Neural crest cell (in vitro differentiated cells): ENCODE measurements around the gene EED. TPM values are rescaled to one million over a fixed set of nuclear protein-coding genes. Genes with fewer than 3 reads are reported as not detected.

Experiments used
- DNase-seq: peaks from one replicate; pipeline ENCODE4 v3.0.0; 2021; ENCODE audit warnings: low read depth, mixed read lengths, low spot score
- H3K27ac Mint-ChIP-seq: one replicate; pipeline ENCODE4 v1.8.0; 2021; ENCODE audit warnings: mild to moderate bottlenecking, mixed read lengths; ENCODE audit not compliant: unreplicated experiment
- H3K27me3 Mint-ChIP-seq: 2 replicates; pipeline ENCODE4 v1.8.0; 2021; ENCODE audit warnings: low read depth, mild to moderate bottlenecking, mixed read lengths
- H3K36me3 Mint-ChIP-seq: 2 replicates; pipeline ENCODE4 v1.8.0; 2021; ENCODE audit warnings: low read depth, mild to moderate bottlenecking, mixed read lengths
- H3K4me1 Mint-ChIP-seq: 2 replicates; pipeline ENCODE4 v1.8.0; 2021; ENCODE audit warnings: mixed read lengths
- H3K4me3 Mint-ChIP-seq: one replicate; pipeline ENCODE4 v1.8.0; 2021; ENCODE audit warnings: mild to moderate bottlenecking, mixed read lengths
- H3K9me3 Mint-ChIP-seq: 2 replicates; pipeline ENCODE4 v1.8.0; 2021; ENCODE audit warnings: mixed read lengths
- CTCF ChIP-seq: fragments of 200-600 bp; sonication (generic); conservative IDR thresholded peaks from 2 replicates; pipeline ENCODE4 v1.5.0; 2021; ENCODE audit warnings: antibody characterized with exemption, mild to moderate bottlenecking
- long read RNA-seq: library from polyadenylated mRNA; unstranded; transcript quantifications from one replicate; pipeline ENCODE4 v2.0.0, GENCODE V29; 2020
- total RNA-seq: library from RNA; stranded (reverse); gene quantifications from 2 replicates; pipeline ENCODE4 v1.2.1, GENCODE V29; 2021

The EED gene
- 39.2 and 41.8 TPM in 2 replicates for total RNA-seq
- long read RNA-seq, transcript EED-201 (12 exons, 2,223 nt): major isoform, 63 of 86 reads
- long read RNA-seq, transcript EED-203 (13 exons, 1,696 nt): minor isoform, 6 of 86 reads
- long read RNA-seq, partial matches to known transcripts: 2 of 86 reads
- long read RNA-seq, other reads (novel, unspliced or antisense): 11 of 86 reads

GRCh38 chr11:86244522-86245368, at the start of gene EED:
Gene EED, plus strand, starts transcription at chr11:86244753. Its CDS starts 477 bp downstream, at chr11:86245230.
- peak; percentile 91 for DNase-seq
- Mint-ChIP-seq H3K4me1 (peaks cover 21% of the 10 kb centered on the region), H3K4me3 (no peak within 1 kb of the TSS), H3K36me3 (no peaks in the 10 kb centered on the region), H3K27me3 (peaks cover 25% of the 10 kb centered on the region), H3K27ac (no peak within 1 kb of the TSS), H3K9me3 (no peaks in the 10 kb centered on the region)
- no peak for TF ChIP-seq CTCF

- Mint-ChIP-seq H3K27ac (no peak overlapping the region), H3K36me3 (no peaks in the 10 kb centered on the region), H3K9me3 (no peaks in the 10 kb centered on the region), H3K4me1 (peaks cover 6% of the 10 kb centered on the region), H3K4me3 (no peak overlapping the region), H3K27me3 (peaks cover 3% of the 10 kb centered on the region)
- DNase-seq: no peak
- TF ChIP-seq CTCF: no peak
Measured at GRCh38 chr11:86194998-86195397, 49.6 kb upstream of the EED start.

GRCh38 chr11:86196085-86196696, 48.4 kb upstream of the EED start:
- no peaks in the 10 kb centered on the region for H3K9me3 Mint-ChIP-seq
- peaks cover 6% of the 10 kb centered on the region for H3K4me1 Mint-ChIP-seq

GRCh38 chr11:86196913-86197312, 47.6 kb upstream of the EED start:
- peaks cover 6% of the 10 kb centered on the region for H3K4me1 Mint-ChIP-seq
- no peak for TF ChIP-seq CTCF
- no peak overlapping the region for H3K4me3 Mint-ChIP-seq
- no peak overlapping the region for H3K27ac Mint-ChIP-seq
- H3K9me3 Mint-ChIP-seq: no peaks in the 10 kb centered on the region
- no peak for DNase-seq
- peaks cover 3% of the 10 kb centered on the region for H3K27me3 Mint-ChIP-seq
- no peaks in the 10 kb centered on the region for H3K36me3 Mint-ChIP-seq

More at GRCh38 chr11:86196085-86196696, 48.4 kb upstream of the EED start:
- TF ChIP-seq CTCF: no peak
- DNase-seq: no peak
- no peaks in the 10 kb centered on the region for H3K36me3 Mint-ChIP-seq
- peaks cover 3% of the 10 kb centered on the region for H3K27me3 Mint-ChIP-seq
- H3K27ac Mint-ChIP-seq: no peak overlapping the region
- no peak overlapping the region for H3K4me3 Mint-ChIP-seq

GRCh38 chr11:86197448-86197847, 47.1 kb upstream of the EED start:
- H3K4me1 Mint-ChIP-seq: peaks cover 6% of the 10 kb centered on the region
- no peak for TF ChIP-seq CTCF
- peaks cover 3% of the 10 kb centered on the region for H3K27me3 Mint-ChIP-seq

More at GRCh38 chr11:86197448-86197847, 47.1 kb upstream of the EED start:
- Mint-ChIP-seq H3K4me3 (no peak overlapping the region), H3K36me3 (no peaks in the 10 kb centered on the region), H3K9me3 (no peaks in the 10 kb centered on the region), H3K27ac (no peak overlapping the region)
- no peak for DNase-seq
